ENCODE data around the gene HADHB.
A peak's percentile ranks its signal among the peaks of the same experiment; 100 is the strongest.

Gene HADHB

GRCh38 chr2:26224095-26224494 is 20.6 kb upstream of the HADHB start:
- TF ChIP-seq CTCF (IDR thresholded peaks at IDR 0.05; ENCODE audit: low read depth, low read length), result no peak
- DNase-seq (ENCODE audit: low read depth, low spot score), result no peak
- H3K4me3 ChIP-seq (ENCODE audit: low read depth, low read length), result no peak overlapping the region
- in situ Hi-C loops (cut with HindIII; ENCODE audit: low sequenced_read_pairs), result no loop called here

DNA sequence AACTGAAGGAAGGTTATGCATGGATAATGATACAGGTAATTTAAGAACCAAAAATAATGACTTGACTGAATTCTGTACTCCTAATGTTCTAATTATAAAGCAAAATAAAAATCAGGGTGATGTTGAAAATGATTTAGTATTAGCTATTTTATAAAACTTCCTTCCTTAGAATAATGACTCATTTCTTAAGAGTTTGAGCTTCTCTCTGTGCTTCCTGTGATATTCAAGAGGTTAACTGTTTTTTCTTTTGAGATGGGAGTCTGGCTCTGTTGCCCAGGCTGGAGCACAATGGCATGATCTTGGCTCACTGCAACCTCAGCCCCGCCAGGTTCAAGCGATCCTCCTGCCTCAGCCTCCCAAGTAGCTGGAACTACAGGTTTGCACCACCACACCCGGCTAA is 15.1 kb upstream of the HADHB start:
- in situ Hi-C loops (cut with HindIII; ENCODE audit: low sequenced_read_pairs), result no loop called here
- no peak overlapping the region for H3K4me3 ChIP-seq (ENCODE audit: low read depth, low read length)
- TF ChIP-seq CTCF (IDR thresholded peaks at IDR 0.05; ENCODE audit: low read depth, low read length), result no peak
- DNase-seq (ENCODE audit: low read depth, low spot score), result no peak

- in situ Hi-C loops (cut with HindIII; ENCODE audit: low sequenced_read_pairs), result no loop called here
Measured at GRCh38 chr2:26230806-26231205, 13.9 kb upstream of the HADHB start.

GRCh38 chr2:26235089-26235488 is 9.7 kb upstream of the HADHB start:
- in situ Hi-C loops (cut with HindIII; ENCODE audit: low sequenced_read_pairs), result no loop called here
- no peak overlapping the region for H3K4me3 ChIP-seq (ENCODE audit: low read depth, low read length)
- peak; percentile 16 for TF ChIP-seq CTCF (IDR thresholded peaks at IDR 0.05; ENCODE audit: low read depth, low read length)
- DNase-seq (ENCODE audit: low read depth, low spot score), result no peak

More at GRCh38 chr2:26230806-26231205, 13.9 kb upstream of the HADHB start:
- no peak for TF ChIP-seq CTCF (IDR thresholded peaks at IDR 0.05; ENCODE audit: low read depth, low read length)
- DNase-seq (ENCODE audit: low read depth, low spot score), result no peak
- no peak overlapping the region for H3K4me3 ChIP-seq (ENCODE audit: low read depth, low read length)

- TF ChIP-seq CTCF (IDR thresholded peaks at IDR 0.05; ENCODE audit: low read depth, low read length), result no peak
- no peak for DNase-seq (ENCODE audit: low read depth, low spot score)
- in situ Hi-C loops (cut with HindIII; ENCODE audit: low sequenced_read_pairs), result no loop called here
- no peak overlapping the region for H3K4me3 ChIP-seq (ENCODE audit: low read depth, low read length)
Measured at GRCh38 chr2:26237868-26238267, 6.9 kb upstream of the HADHB start.

- DNase-seq (ENCODE audit: low read depth, low spot score), result no peak
- in situ Hi-C loops (cut with HindIII; ENCODE audit: low sequenced_read_pairs), result no loop called here
- no peak overlapping the region for H3K4me3 ChIP-seq (ENCODE audit: low read depth, low read length)
- no peak for TF ChIP-seq CTCF (IDR thresholded peaks at IDR 0.05; ENCODE audit: low read depth, low read length)
Measured at GRCh38 chr2:26238311-26238958, 6.3 kb upstream of the HADHB start.
